Right lobe of liver (tissue), 6 donors: ENCODE data around the gene VIPR1. TPM values are rescaled to one million over a fixed set of nuclear protein-coding genes. Genes with fewer than 3 reads are reported as not detected.

ENCODE experiments used
- ATAC-seq, 4 donors: fragments of 200-7000 bp; cut with Tn5 transposase; one replicate each; pipeline ENCODE4 v1.9.1; 2020; ENCODE audit warnings: mild to moderate bottlenecking in 4 of 4, moderate library complexity in 4 of 4
- DNase-seq, 3 donors: peaks; one replicate each; pipeline ENCODE4 v3.0.0-alpha.2; 2020
- H3K27ac ChIP-seq, 3 donors: fragments of 200-600 bp; one replicate each; pipeline ENCODE4 v1.8.0; 2022
- H3K27me3 ChIP-seq, 2 donors: fragments of 200-600 bp; one replicate each; pipeline ENCODE4 v1.8.0; 2022
- H3K36me3 ChIP-seq, 4 donors: fragments of 200-600 bp; sonication (generic) in 1 of 4; one replicate each; pipeline versions ENCODE4 v1.5.1 to v1.8.0; 2017 to 2022; ENCODE audit warnings: control low read depth in 1 of 4
- H3K4me1 ChIP-seq, 4 donors: fragments of 200-600 bp; sonication (generic) in 1 of 4; one replicate each; pipeline versions ENCODE4 v1.5.1 to v1.8.0; 2017 to 2022; ENCODE audit warnings: control low read depth in 1 of 4
- H3K4me3 ChIP-seq, 3 donors: fragments of 200-600 bp; one replicate each; pipeline ENCODE4 v1.8.0; 2022
- H3K9me3 ChIP-seq, 4 donors: fragments of 200-600 bp; sonication (generic) in 1 of 4; one replicate each; pipeline versions ENCODE4 v1.5.1 to v1.8.0; 2017 to 2022; ENCODE audit warnings: control low read depth in 1 of 4
- CTCF ChIP-seq, 4 donors: fragments of 200-600 bp in 3 of 4; fragments of 450-650 bp in 1 of 4; IDR thresholded peaks; one replicate each; pipeline versions ENCODE4 v1.5.1 to v1.8.0; 2016 to 2022; ENCODE audit warnings: antibody characterized with exemption in 4 of 4, mild to moderate bottlenecking in 2 of 4
- POLR2A ChIP-seq: fragments of 450-650 bp; IDR thresholded peaks from one replicate; pipeline ENCODE4 v1.6.1; 2017; ENCODE audit warnings: antibody characterized with exemption, mild to moderate bottlenecking
- WGBS: methylation state at CpG from one replicate; pipeline ENCODE4 v1.1.6; 2018; ENCODE audit warnings: low coverage, low lambda C conversion rate; ENCODE audit not compliant: insufficient coverage; ENCODE audit errors: missing lambda C conversion rate; 5-methylcytosine and 5-hydroxymethylcytosine counted together
- intact Hi-C, 2 donors: fragments of 100-400 bp; cut with DNase I; formaldehyde crosslinking; loops; one replicate each; pipeline versions ENCODE4 v1.11.2 to v1.14.1; 2022
- long read RNA-seq: library from polyadenylated mRNA; unstranded; transcript quantifications from one replicate; pipeline ENCODE4 v2.0.0, GENCODE V29; 2019
- total RNA-seq, 6 experiments: library from RNA; depleted of rRNA in 2 of 6; stranded (reverse); fragments of >200 nt in 2 of 6; fragmentation: NEBNext Ultra II Directional in 3 of 6; extraction: Animal tissue kit (Norgen Biotek cat#: 25700) in 3 of 6; gene quantifications; one replicate each; pipeline versions ENCODE4 v1.1.0 to v1.2.4, GENCODE V29; 2016 to 2023
- donor health status: DM: no; HTN: yes; CAD: no.
- donor health status: DM: no; HTN: no; CAD: no.
- donor health status: DM: no; HTN: no; CAD: no.
- donor health status: DM: no; HTN: yes; CAD: no.
- donor health status: DM: no; HTN: yes; CAD: no.

VIPR1 gene
- total RNA-seq: 10 to 100 TPM in 5 of 6 experiments, 1 to 10 TPM in 1; 1.9 to 34.5 (median 18.2) TPM
- long read RNA-seq, partial matches to known transcripts: 0 of 3 reads
- long read RNA-seq, other reads (novel, unspliced or antisense): 2 of 3 reads

DNA sequence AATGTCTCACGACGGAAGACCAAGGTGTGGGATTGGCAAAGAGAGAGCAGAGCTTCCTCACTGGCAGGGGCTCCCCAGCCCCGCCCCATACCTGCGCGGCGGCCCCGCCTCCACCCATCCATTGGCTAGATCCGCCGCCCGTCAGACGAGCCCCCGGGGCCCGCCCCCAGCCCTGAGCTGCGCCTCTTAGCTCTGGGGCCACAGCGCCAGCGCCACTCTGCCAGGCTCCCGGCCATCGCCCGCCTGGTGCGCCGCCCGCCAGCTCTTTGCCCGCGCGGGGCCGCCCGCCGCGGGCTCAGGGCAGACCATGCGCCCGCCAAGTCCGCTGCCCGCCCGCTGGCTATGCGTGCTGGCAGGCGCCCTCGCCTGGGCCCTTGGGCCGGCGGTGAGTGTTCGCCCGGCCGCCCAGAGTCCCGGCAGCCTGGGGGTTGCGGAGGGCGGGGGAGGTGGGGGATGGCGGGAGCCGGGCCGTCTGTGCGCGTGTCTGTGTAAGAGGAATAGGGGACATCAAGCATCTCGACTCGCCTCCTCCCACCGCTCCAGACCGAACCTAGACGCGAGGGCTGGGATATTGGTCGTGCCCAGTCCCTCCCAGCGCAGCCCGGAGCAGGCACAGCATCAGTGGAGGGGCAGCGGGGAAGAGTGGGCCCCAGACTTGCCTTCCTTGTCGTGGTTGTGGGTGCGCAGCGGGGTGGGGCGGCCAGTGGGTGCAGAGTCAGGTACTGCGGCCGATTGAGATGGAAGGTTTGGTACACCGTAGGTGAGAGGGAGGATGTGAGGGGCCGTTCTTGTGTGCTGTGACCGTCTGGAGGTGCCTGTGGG lies at the start of gene VIPR1:
VIPR1 (plus strand) TSS at position 215 of the 822 bp plus-strand sequence; CDS start at position 308, 93 bp downstream.
- Histone ChIP-seq H3K27ac (no peak within 1 kb of the TSS), H3K4me3 (peak within 1 kb of the TSS; percentile 35 to 42 (median 39)), H3K9me3 (no peaks in the 10 kb centered on the region), H3K36me3 (no peaks in the 10 kb centered on the region), H3K4me1 (peaks cover 0 to 10% (median 5%) of the 10 kb centered on the region in 4 donors), H3K27me3 (no peaks in the 10 kb centered on the region)
- intact Hi-C loops: no loop called here
- TF ChIP-seq POLR2A: peak; percentile 30
- TF ChIP-seq CTCF (IDR thresholded peaks at IDR 0.05): no peak
- WGBS: 12% methylated on average over 5 of the region's 69 CpGs
- DNase-seq (peak; percentile 88 to 92 (median 89)), ATAC-seq (peak; percentile 93 to 96 (median 96))

DNA sequence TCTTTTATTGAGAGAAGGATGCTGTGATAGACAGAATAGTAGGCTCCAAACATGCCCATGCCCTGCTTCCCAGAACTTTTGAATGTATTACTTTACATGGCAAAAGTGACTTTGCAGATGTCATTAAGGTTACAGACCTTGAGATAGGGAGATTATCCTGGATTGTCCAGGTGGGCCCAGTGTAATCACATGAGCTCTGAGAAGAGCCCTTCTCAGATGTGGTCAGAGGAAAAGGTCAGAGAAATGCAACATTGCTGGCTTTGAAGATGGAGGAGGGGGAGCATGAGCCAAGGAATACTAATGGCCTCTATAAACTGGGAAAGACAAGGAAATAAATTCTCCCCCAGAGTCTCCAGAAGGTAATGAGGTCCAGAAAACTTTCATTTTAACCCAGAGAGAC lies 46.2 kb upstream of the VIPR1 start:
- Histone ChIP-seq H3K4me3 (no peak overlapping the region), H3K27ac (no peak overlapping the region), H3K9me3 (no peaks in the 10 kb centered on the region), H3K36me3 (no peaks in the 10 kb centered on the region), H3K27me3 (no peaks in the 10 kb centered on the region), H3K4me1 (no peaks in the 10 kb centered on the region)
- no peak for DNase-seq
- intact Hi-C loops: no loop called here
- TF ChIP-seq POLR2A (no peak), CTCF (IDR thresholded peaks at IDR 0.05) (no peak)
- ATAC-seq: no peak

DNA sequence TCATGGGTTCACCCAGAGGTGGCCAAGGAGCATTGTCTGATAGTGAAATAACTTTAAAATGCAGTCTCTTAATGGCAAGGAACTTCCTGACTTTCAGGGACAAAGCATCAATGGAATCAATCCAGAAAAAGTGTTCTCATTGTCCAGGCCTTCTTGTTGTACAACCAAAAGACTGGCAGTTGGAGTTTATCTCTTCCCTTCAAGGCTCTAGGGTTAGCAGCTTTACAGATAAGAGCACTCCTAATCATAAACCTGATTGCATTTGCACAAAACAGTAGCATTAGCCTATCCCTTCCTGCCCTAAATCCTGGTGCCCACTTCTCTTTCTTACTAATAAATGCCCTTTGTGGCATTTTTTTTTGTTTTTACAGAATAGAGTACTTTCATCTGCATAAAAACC lies 43.3 kb upstream of the VIPR1 start:
- Histone ChIP-seq H3K4me3 (no peak overlapping the region), H3K36me3 (no peaks in the 10 kb centered on the region), H3K27me3 (no peaks in the 10 kb centered on the region), H3K27ac (no peak overlapping the region), H3K9me3 (no peaks in the 10 kb centered on the region), H3K4me1 (no peaks in the 10 kb centered on the region)
- TF ChIP-seq POLR2A (no peak), CTCF (IDR thresholded peaks at IDR 0.05) (no peak)
- DNase-seq (no peak), ATAC-seq (no peak)
- intact Hi-C loops: no loop called here

DNA sequence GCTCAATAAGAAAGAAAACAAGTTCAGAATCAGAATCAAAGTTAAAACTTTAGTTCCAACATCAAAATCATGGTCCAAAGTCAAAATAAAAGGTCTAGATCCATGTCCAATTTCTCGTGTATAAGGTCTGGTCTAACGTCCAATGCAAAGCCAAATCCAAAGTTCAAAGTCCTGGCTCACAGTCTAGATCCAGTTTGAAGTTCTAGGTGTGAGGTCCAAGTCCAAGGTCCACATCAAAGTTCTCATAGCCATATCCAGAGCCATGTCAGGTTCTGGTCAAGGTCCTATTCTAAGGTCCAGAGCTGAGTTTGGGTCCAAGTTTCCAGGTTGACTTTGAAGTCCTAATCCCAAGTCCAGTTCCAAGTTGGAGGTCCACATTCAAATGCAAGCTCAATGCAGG lies 40.7 kb upstream of the VIPR1 start:
- H3K27ac ChIP-seq: no peak overlapping the region
- no peaks in the 10 kb centered on the region for H3K4me1 ChIP-seq
- H3K4me3 ChIP-seq: no peak overlapping the region
- H3K36me3 ChIP-seq: no peaks in the 10 kb centered on the region
- 11% methylated on average over 2 of the region's 2 CpGs for WGBS
- DNase-seq (no peak), ATAC-seq (no peak)
- intact Hi-C loops: no loop called here
- no peak for TF ChIP-seq CTCF (IDR thresholded peaks at IDR 0.05)
- TF ChIP-seq POLR2A: no peak
- no peaks in the 10 kb centered on the region for H3K9me3 ChIP-seq
- no peaks in the 10 kb centered on the region for H3K27me3 ChIP-seq
